NB4 (cell line): ENCODE data around the gene LDLRAD3.

Source experiments
- CTCF ChIP-seq: IDR thresholded peaks from one replicate; pipeline ENCODE4 v1.5.1; 2012; ENCODE audit warnings: low read depth, low read length
- MYC ChIP-seq: IDR thresholded peaks from 2 replicates; pipeline ENCODE4 v1.6.1; 2011; ENCODE audit warnings: low read depth, low read length
- POLR2A ChIP-seq: IDR thresholded peaks from 2 replicates; pipeline ENCODE4 v1.6.1; 2011; ENCODE audit warnings: mild to moderate bottlenecking; ENCODE audit not compliant: insufficient read length; ENCODE audit errors: extremely low read depth

GRCh38 chr11:36012979-36013378, 69.1 kb downstream of the LDLRAD3 start:
- TF ChIP-seq CTCF (no peak), POLR2A (no peak), MYC (no peak)
